ENCODE data around the gene UFC1.

Gene UFC1

GRCh38 chr1:161198897-161199431 lies 45.2 kb downstream of the UFC1 start, which contains the start of gene ADAMTS4:
Gene ADAMTS4, minus strand, starts transcription at chr1:161199054. Its CDS starts 427 bp downstream, at chr1:161198627.
- H3K9me3 ChIP-seq (ENCODE audit: control insufficient read depth, insufficient read depth, low read length): no peaks in the 10 kb centered on the region
- H3K4me3 ChIP-seq (ENCODE audit: low read depth, low read length): peak within 1 kb of the TSS; percentile 50
- peaks cover 19% of the 10 kb centered on the region for H3K36me3 ChIP-seq (ENCODE audit: control insufficient read depth, insufficient read depth, low read length)
- peaks cover 46% of the 10 kb centered on the region for H3K4me1 ChIP-seq (ENCODE audit: control insufficient read depth, insufficient read depth, low read length)
- H3K9ac ChIP-seq (ENCODE audit: low read depth, low read length): peak within 1 kb of the TSS; percentile 88
- no peaks in the 10 kb centered on the region for H3K27me3 ChIP-seq (ENCODE audit: control insufficient read depth, insufficient read depth, low read length)

DNA sequence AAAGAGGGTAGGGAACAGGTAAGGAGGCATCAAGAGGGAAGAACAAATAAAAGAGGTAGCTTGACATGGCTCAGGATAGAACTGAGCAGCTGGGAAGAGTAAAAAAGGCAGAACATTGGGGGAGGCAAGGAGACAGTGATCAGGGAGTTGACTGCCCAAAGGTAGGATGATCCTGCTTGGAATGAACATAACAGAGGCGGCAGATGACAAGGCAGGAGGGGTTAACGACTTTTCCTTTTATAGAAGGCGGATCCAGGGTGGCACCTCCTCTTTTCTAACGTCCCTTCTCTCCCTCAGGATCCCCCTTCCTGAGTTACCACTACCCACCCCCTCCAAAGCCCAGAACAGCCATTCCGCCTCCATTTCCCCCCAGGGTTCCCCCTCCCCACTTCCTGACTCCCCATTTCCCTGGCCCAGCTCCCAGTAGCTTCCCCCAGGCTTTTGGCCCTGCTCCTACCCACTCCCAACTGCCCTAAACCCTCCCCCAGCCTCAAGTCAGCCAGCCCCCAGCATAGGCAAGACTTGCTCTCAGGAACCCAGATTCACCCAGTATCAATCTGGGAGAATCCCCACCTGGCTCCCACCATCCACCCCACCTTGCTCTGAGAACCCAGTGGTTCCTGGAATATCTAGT lies 45.8 kb downstream of the UFC1 start:
- peaks cover 46% of the 10 kb centered on the region for H3K4me1 ChIP-seq (ENCODE audit: control insufficient read depth, insufficient read depth, low read length)
- peak overlapping the region; percentile 88 for H3K9ac ChIP-seq (ENCODE audit: low read depth, low read length)
- H3K36me3 ChIP-seq (ENCODE audit: control insufficient read depth, insufficient read depth, low read length): peaks cover 25% of the 10 kb centered on the region
- no peaks in the 10 kb centered on the region for H3K27me3 ChIP-seq (ENCODE audit: control insufficient read depth, insufficient read depth, low read length)
- peak overlapping the region; percentile 50 for H3K4me3 ChIP-seq (ENCODE audit: low read depth, low read length)
- H3K9me3 ChIP-seq (ENCODE audit: control insufficient read depth, insufficient read depth, low read length): no peaks in the 10 kb centered on the region

GRCh38 chr1:161200421-161200991 lies 46.7 kb downstream of the UFC1 start:
- H3K36me3 ChIP-seq (ENCODE audit: control insufficient read depth, insufficient read depth, low read length): peaks cover 22% of the 10 kb centered on the region
- no peaks in the 10 kb centered on the region for H3K9me3 ChIP-seq (ENCODE audit: control insufficient read depth, insufficient read depth, low read length)
- peak overlapping the region; percentile 32 for H3K4me3 ChIP-seq (ENCODE audit: low read depth, low read length)
- peaks cover 46% of the 10 kb centered on the region for H3K4me1 ChIP-seq (ENCODE audit: control insufficient read depth, insufficient read depth, low read length)
- H3K9ac ChIP-seq (ENCODE audit: low read depth, low read length): peak overlapping the region; percentile 88
- H3K27me3 ChIP-seq (ENCODE audit: control insufficient read depth, insufficient read depth, low read length): no peaks in the 10 kb centered on the region

DNA sequence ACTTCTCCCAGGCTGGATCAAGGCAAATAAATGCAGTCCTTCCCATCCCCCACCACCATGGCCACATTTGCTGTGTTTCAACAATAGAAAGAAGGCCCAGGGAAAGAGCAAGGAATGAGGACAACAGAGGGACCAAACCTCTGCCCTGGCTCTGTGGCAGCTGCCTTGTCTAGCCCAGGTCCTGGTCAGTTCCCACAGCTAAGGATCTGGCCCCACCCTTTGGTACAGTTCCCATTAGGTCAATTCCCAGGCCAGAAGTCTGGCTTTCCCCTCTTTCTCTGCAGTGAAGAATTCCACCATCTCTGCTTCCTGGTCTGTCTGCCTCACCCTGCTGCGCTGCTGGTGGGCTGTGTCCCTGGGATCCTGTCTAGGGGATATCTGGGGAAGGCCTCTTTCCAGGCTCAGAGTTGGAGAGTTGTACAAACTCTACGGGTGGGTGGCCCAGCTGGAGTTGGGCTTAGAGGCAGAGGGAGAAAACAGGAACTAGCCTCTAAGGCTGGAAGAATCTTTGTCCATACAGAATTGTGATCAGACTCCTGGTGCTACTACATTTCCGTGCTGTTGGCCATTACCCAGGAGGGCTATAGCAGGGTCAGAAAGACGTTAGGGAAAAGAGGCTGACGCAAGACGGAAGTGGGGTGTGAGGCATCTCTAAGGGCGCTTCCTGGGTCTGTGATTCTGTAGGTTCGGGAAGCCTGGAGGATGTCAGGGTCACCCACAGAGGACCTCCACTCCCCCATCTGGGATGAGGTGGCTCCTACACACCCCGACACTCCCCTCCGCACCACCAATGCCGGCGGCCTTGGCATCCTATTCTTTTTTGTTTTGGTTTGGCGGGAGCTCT lies 47.4 kb downstream of the UFC1 start:
- H3K4me1 ChIP-seq (ENCODE audit: control insufficient read depth, insufficient read depth, low read length): peaks cover 46% of the 10 kb centered on the region
- H3K27me3 ChIP-seq (ENCODE audit: control insufficient read depth, insufficient read depth, low read length): no peaks in the 10 kb centered on the region
- H3K9me3 ChIP-seq (ENCODE audit: control insufficient read depth, insufficient read depth, low read length): no peaks in the 10 kb centered on the region
- peak overlapping the region; percentile 88 for H3K9ac ChIP-seq (ENCODE audit: low read depth, low read length)
- peak overlapping the region; percentile 98 for H3K4me3 ChIP-seq (ENCODE audit: low read depth, low read length)
- peaks cover 18% of the 10 kb centered on the region for H3K36me3 ChIP-seq (ENCODE audit: control insufficient read depth, insufficient read depth, low read length)

- H3K4me1 ChIP-seq (ENCODE audit: control insufficient read depth, insufficient read depth, low read length): peaks cover 38% of the 10 kb centered on the region
Observed at GRCh38 chr1:161201836-161202712, 48.3 kb downstream of the UFC1 start, which contains the start of gene NDUFS2. Gene NDUFS2, plus strand, starts transcription at chr1:161202367. Its CDS starts 19 bp downstream, at chr1:161202386.

GRCh38 chr1:161206411-161207140 lies 52.8 kb downstream of the UFC1 start:
- Histone ChIP-seq H3K36me3 (ENCODE audit: control insufficient read depth, insufficient read depth, low read length) (peaks cover 37% of the 10 kb centered on the region), H3K27me3 (ENCODE audit: control insufficient read depth, insufficient read depth, low read length) (no peaks in the 10 kb centered on the region), H3K4me1 (ENCODE audit: control insufficient read depth, insufficient read depth, low read length) (peaks cover 4% of the 10 kb centered on the region), H3K9me3 (ENCODE audit: control insufficient read depth, insufficient read depth, low read length) (no peaks in the 10 kb centered on the region), H3K9ac (ENCODE audit: low read depth, low read length) (no peak overlapping the region), H3K4me3 (ENCODE audit: low read depth, low read length) (no peak overlapping the region)

More at GRCh38 chr1:161201836-161202712, 48.3 kb downstream of the UFC1 start, which contains the start of gene NDUFS2:
- Histone ChIP-seq H3K27me3 (ENCODE audit: control insufficient read depth, insufficient read depth, low read length) (no peaks in the 10 kb centered on the region), H3K4me3 (ENCODE audit: low read depth, low read length) (peak within 1 kb of the TSS; percentile 98), H3K36me3 (ENCODE audit: control insufficient read depth, insufficient read depth, low read length) (peaks cover 20% of the 10 kb centered on the region), H3K9me3 (ENCODE audit: control insufficient read depth, insufficient read depth, low read length) (no peaks in the 10 kb centered on the region), H3K9ac (ENCODE audit: low read depth, low read length) (peak within 1 kb of the TSS; percentile 95)

- Histone ChIP-seq H3K4me3 (ENCODE audit: low read depth, low read length) (no peak overlapping the region), H3K4me1 (ENCODE audit: control insufficient read depth, insufficient read depth, low read length) (peaks cover 4% of the 10 kb centered on the region), H3K27me3 (ENCODE audit: control insufficient read depth, insufficient read depth, low read length) (no peaks in the 10 kb centered on the region), H3K9me3 (ENCODE audit: control insufficient read depth, insufficient read depth, low read length) (no peaks in the 10 kb centered on the region), H3K36me3 (ENCODE audit: control insufficient read depth, insufficient read depth, low read length) (peaks cover 43% of the 10 kb centered on the region), H3K9ac (ENCODE audit: low read depth, low read length) (no peak overlapping the region)
Observed at GRCh38 chr1:161207173-161207572, 53.4 kb downstream of the UFC1 start.
